ELF-1 (cell line): ENCODE measurements around the gene KRT78.

Source experiments
- DNase-seq: peaks from one replicate; pipeline ENCODE4 v3.0.0-alpha.2; 2016; ENCODE audit warnings: low read depth, low spot score

KRT78 gene

DNA sequence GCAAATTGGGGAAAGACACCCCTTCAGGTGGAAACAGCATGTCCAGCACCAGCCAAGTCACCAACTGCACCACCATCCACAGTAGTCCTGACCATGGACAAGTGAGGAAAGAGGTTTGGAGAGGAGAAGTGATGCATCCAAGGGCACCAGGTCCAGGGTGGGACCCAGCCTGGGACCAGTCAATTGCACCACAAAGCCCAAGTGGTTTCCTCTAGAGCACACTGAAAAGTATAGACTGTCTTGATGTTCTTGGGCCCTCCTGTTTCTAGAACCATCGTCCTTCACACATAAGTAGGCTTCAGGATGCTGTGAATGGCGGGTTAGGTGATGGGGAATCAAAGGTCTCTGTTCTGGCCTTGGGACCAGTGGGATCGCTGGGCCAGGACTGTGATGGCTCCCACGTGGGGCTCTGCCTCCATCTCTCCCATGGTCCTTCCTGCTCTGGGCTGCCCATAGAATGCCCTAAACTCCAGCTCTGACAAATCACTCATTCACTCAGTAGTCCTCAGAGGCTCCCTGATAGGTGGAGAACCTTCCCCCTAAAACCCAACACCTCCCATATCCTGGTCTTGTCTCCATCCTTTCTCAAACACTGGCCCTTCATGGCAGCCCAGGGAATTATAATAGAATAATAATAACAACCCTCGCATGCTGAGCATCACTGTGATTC, 23.9 kb downstream of the KRT78 start:
- no peak for DNase-seq

DNA sequence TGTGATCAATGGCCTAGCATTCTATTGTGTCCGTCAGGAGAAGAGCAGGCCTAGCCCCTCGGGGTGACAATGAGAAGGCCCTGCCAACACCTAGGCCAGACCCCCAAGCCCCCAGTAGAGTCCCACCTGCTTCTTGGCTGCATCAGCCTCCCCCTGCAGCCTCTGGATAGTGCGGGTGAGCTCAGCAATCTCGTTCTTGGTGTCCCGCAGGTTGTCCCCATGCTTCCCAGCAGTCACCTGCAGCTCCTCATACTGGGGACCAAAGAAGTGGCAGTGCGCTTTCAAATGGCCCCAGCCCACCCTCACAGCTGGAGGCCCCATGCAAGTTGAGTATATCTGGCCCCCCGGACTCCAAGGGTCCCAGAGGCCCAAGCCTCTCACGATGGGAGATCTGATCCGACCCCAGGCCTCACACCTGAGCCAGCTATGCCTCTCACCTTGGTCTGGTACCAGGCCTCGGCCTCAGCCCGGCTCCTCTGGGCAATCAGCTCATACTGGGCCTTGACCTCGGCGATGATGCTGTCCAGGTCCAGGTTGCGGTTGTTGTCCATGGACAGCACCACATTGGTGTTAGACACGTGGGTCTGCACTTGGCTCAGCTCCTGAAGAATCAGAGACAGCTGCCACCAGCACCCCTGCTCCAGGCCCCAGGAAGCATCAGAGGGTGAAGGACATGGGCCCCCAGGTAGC, 24.9 kb downstream of the KRT78 start:
- no peak for DNase-seq

DNA sequence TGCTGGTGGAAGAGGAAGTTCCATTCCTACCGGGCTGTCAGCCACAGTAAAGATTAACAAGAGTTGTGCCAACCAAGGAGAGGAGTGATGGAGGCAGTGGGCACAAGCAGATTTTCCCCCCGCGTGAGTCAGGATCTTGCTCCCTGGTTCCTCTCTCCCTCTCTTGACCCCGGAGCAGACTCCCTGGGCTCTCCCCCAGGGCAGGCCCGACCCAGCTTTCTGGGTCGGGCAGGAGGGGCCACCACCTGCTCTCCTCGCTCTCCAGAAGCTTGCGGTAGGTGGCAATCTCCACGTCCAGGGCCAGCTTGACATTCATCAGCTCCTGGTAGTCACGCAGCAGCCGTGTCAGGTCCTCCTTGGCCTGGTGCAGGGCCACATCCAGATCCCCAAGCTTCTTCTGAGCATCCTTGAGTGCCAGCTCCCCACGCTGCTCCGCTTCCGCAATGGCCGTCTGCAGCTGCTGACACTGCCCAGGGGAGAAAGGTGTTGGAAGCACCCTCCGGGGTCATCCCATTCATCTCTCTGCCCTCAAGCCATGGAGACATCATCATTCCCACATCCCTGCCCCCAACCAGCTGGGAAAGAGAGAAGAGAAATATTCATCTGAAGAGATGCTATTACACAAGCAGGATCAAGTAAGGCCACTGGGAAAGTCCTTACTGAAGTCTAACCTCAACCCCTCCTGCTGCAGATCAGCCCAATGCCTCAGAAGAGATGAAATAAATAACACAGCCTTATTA, 25.9 kb downstream of the KRT78 start:
- no peak for DNase-seq

DNA sequence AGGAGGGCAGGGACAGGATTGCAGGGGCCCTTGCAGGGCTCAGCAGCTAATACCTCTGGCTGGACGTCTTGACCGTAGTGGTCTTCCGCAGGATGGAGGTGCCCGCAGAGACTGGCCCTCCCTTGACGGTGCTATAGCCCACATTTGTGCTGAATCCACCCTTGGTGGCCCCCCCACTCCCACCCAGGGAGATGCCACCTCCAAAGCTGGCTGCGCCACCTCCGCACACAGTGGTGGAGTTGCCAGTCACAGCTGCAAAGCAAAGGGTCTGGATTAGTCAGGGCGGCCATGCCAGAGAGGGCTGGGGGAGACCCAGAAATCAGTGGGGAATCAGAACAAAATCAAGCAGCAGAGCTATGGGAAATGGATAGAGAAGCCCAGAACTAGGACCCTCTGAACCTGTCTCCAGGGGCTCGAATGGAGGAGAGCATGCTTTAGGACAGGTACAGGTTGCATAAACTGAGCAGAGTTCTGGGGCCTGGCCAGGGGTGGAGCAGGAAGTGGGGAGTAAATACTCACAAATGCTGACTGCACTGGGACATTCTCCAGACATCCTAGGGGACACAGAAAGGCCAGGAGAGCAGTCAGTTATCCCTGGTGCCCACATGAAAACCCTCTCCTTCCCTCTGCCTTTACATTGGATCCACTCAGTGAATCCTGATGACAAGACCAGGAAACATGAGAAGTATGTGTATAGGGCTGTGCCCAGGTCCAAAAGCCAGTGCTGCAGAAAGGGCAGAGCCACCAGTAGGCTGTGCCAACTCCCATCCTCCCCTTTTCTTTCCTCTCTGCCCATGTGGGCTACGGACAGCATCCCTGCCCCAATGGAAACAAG, 26.8 kb downstream of the KRT78 start:
- no peak for DNase-seq

DNA sequence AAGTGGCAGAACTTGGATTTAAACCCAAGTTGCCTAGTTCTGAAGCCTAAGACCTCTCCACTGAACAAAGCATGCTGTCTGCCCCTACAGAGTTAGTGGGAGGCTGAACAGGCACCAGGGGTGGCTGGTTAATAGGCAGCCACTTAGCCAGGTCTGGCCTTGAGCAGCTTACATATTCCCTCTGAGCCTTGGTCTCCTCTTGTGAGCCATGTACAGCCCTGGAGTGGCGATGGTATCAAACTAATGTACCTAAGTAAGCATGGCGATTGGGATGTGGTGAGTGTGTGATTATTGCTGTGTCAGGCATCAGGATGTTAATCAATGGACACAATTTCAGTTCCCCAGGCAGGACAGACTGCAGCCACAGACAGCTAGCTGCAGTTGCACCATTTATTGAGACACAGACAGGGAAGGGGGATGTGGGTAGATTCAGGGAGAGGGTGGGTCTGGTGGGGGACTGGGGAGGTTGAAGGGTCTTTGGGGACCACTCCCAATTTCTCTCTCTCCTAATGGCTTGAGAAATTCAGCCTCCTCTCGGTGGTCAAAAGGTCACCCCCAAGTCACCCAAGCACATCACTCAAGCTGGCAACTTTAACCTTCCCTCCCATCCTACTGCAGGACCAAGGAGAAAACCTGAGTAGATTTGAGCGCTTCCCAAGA, 27.6 kb downstream of the KRT78 start:
- no peak for DNase-seq

DNA sequence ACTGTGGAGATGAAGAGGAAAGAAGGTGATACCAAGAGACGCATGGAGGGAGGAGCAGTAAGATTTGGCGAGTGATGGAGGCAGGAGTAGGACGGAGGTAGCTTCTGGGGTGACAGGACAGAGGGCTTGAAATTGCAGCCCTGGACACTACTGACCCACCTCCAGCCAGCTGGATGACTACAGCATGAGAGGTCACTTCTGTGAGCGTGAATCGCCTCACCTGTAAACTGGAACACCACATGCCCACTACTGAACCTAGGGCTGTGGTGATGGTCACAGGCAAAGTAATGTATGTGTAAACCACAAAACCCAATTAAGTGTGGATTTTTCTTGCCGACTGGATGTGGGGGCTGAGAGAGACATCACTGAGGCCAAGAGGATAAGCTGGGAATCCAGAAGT, 28.3 kb downstream of the KRT78 start:
- DNase-seq: no peak

DNA sequence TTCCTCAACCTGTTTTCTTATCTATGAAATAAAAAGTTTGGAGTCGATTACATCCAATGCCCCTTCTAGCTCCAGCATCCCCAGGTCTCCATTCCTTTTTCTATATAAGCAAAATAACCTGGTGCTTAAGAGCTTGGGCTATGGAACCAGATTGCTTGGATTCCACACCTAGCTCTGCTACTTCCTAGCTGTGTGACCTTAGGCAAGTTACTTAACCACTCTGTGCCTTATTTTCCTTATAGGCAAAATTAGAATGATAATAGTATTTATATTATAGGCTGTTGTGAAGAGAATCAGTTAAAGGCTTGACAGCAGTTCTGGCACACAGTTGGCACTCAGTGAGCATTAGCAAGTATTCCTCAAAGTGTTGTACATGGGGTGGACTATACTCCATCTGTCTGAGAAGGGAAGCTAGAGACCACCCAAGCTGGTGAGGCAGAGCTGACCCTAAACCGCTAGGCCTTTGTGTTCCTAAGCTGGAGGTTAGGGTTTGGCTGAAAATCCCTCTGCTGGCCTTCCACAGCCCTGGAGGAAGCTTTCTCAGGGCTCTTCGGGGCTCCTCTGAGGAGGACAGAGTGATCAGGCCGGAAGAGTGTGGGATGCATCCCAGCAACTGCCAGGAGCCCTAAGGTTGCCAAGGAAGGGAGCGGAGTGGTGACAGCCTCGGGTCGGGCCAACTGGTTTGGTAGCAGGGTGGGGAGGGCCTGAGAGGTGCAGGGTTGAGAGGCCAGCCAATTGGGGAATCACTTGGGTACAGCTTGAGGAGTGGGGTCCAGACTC, 28.9 kb downstream of the KRT78 start:
- DNase-seq: no peak

DNA sequence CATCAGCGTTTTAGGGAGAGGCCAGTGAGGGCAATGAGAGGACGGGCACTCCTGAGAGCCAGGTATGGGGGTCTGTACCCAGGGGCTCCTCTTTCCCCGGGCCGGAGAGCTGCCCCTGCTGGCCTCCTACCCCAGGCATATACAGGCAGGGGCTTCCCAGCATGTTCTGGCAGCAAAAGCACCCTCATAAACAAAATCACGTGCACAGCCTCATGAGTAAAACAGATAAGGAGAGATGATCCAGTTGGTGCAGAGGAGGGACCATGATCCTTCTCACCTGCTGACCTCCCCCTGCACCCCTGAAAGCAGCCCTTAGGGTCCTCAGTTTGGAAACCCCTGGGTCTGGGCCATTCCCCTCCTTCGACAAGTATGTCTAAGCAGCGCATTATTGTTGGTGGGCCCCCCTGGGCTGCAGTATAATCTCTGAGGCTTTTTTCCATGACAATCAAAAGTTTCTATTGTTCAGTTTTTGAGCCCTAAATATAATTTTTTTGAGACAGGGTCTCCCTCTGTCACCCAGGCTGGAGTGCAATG, 29.8 kb downstream of the KRT78 start:
- DNase-seq: no peak

DNA sequence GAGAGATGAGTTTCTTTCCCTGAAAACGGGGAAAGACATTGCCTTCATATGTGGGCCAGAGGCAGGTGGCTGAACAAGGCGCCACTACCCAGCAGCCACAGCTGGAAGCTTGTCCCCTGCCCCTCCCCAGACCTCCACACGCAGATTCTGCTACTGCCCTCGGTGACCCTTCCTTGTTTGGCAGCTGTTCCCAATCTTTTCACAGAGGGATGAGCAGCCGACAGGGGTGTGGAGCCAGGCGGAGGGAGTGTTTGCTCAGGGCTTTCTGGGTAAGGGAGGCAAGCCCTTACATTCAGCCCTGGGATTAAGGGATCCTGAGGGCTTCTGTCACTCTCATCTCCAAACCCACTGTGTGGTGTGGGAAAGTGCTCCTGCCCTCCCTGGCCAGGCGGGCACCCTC, 30.4 kb downstream of the KRT78 start:
- DNase-seq: no peak

DNA sequence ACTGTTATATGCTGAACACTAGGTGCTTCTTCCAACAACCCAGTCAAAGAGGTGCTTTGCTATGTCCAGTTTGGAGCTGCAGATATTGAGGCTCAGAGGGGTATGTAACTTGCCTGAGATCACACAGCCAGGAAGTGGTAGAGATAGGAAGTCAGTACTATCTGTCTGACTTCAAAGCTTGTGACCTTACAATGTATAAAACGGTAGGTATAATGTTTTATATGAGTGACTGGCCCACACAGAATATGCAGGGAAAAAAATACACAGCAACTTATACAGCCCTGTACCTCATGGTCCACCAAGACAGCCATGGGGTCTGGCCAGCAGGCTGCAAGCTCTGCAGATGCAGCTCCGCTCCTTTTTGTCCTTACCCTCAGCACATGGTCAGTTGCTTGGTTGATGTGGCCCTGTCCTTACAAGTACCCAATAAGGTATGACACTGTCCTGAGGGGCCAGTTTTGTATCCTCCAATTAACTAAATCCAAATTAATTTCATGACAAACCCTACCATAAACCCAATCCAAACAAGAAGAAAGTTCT, 31.0 kb downstream of the KRT78 start:
- no peak for DNase-seq

DNA sequence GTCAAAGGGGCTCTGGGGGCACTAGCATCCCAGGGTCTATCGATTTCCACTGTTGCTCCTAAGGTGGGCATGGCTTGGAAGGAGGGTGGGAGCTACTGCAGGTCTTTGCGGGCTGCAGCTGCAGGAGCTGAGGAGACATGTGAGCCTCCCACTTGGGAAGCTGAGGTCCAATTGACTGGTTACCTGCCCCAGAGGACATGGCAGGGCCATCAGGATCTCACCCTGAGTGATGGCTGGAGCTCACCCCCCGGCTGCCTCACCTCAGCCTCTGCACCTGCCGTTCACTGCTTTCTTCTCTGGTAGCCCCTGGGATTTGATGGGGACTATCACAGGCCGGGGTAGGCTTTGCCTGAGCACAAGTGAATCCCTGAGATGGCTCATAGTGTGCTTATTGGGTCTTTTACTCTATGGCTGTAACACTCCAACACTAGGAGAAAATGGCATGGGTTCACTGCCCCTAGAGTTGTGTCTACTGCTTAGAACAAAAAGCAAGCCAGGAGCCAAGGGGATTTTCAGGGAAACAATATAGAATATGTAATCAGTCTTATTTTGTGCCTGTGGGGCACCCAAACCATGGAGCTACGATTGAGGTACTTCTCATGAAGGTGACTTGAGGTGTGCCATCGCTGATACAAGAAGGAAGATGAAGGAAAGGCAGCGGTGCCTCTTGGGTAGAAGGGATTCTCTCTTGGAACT, 31.6 kb downstream of the KRT78 start:
- DNase-seq: no peak

DNA sequence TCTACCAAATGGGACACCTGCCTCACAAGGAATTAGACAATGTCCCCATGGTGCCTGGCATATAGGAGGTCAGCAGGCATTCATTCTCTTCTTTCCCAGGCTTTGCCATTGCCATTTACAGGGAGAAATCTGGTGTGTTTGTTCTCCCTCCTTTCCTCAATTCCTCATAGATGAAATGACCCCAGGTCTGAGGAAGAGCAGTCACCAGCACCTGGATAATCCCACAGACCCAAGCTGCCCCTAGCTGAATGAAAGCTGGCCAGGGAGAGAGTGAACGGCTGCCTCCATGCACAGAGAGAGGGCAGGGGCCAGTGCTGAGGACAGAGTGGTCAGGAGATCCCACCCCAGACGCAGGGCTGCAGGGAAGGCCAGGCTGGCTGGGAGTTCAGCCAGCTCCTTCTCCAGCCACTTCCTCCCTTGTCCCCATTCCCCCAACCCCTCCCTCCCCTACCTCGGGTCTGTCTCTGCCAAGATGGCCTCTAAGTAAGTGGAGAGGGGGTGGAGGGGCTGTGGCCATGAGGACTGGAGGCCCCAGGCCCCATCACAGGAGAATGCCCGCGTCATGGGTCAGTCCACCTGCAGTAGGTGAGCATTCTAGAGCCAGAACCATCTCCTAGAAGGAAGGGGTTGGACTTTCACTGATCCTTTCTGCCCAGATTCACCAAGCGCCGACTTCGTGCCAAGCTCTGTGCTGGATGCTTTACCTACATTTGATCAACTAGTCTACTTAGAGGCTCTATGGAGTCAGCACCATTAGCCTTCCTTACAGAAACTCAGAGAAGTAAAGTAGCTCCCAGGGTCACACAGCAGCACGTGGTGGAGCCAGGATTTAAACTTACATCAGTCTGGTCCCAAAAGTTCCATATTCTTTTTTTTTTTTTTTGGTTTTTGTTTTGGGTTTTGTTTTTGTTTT, 32.9 kb downstream of the KRT78 start:
- DNase-seq: no peak

DNA sequence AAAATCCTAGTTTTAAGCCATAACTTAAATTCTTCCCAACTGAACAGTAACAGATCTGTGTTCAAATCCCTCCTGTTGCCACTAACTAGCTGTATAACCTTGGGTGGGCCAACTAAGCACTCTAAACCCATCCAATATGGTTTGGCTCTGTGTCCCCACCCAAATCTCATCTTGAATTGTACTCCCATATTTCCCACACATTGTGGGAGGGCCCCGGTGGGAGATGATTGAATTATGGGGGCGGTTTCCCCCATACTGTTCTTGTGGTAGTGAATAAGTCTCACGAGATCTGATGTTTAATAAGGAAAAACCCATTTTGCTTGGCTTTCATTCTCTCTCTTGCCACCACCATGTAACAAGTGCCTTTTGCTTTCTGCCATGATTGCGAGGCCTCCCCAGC, 33.6 kb downstream of the KRT78 start:
- no peak for DNase-seq

DNA sequence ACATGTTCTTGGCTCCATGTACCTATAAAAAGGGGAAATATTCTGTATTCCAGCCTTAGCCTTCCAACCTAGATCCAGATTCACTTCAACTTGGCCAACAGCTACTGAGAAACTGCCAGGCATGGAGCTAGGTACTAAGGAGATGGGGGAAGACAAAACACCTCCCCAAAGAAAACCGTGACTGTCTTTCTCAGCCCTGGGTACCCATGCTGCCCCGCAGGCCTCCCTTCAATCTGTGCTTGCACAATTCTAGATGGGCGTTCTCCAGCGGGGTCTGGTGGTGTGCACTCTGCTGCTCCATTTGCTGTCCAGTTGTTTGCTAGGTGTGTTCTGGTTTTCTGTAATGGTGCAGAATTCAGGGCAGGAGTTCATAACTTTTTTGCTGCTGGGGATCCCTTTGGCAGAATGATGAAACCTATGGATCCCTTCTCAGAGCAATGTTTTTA, 34.1 kb downstream of the KRT78 start:
- DNase-seq: no peak

DNA sequence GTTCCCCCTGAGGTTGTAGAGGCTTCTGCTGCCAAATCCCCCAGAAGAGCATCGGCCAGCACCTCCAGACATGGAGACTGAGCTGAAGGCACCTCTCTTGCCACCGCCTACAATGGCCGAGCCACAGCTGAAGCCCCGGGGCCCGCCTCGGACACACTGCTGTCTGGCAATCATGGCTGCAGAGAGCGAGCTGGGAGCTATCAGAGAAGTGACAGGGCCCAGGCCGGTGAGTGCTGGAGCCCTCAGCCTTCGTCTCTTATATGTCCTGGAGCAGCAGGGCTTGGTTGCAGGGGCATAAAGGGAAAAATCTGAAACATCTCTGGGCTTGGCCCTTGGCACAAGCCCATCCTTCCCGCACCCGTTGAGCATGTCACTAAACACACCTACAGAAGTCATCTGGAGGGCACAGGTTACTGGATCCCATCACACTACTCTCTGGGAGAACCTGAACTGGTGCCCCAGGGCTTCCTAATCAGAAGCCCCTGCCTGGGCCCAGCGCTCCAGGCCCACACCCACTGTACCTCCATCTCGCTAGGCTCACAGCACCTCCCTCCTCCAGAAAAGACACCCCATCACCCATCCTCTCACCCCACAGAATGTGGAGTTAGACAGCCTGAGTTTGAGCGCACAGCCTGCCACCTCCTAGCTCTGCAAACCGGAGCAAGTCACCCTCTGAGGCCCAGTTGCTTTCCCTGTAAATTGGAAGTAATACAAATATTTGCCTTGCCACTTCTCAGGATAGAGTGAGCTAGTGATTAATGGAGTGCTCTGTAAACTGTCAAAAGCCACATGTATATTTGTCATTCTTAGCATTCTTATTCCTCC, 34.7 kb downstream of the KRT78 start, which contains the start of gene KRT4:
TSS of gene KRT4 (minus strand) at position 232 of the 825 bp plus-strand sequence. CDS start at position 174, 58 bp downstream.
- no peak for DNase-seq

DNA sequence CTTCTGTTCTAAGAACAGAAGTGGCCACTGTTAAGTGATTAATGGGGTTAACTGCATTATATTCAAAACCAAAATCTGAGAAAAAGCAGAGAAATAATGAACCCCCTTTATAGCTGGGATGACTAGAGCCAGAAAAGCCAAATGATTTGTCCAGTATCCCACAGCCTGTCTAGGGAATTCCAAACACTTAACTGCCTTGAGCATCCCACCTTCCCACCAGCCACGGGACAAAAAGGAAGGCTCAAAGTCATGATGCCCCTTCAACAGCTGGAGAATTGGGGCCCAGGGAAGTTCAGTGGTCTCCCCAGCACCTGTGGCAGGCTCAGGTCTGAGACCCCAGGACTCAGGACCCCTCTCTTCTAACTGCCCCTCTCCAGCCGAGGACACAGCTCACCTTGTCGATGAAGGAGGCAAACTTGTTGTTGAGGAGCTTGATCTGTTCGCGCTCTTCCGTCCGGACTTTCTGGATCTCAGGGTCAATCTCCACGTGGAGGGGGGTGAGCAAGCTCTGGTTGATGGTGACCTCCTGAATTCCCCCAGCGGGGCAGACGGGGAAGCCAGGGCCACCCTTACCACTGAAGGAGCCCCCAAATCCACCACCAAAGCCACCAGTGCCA, 35.5 kb downstream of the KRT78 start:
- no peak for DNase-seq

DNA sequence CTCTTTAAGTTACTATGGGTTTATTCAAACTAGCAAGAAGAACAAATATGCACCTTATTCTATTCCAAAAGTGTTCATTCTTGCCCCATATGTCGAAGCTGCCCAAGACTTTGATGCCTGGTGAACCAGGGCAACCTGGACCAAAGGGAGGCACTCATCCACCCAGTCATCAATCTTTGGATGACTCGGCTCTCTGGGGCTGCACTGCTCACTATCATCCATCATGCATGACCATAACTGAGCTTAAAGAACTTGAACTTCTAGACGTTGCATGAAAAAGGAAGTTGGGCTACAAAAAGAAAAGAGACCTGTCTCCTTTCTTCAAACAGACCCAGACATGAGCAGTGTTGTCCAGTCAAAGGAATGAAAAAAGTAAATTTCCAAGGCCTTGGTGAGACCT, 36.0 kb downstream of the KRT78 start:
- no peak for DNase-seq
